Hepatic stellate cell (primary cell): ENCODE measurements around the gene TRIM47.
"Not testable (repeated sequence)": the region's sequence is repeated elsewhere in the genome, so short reads cannot be mapped to it uniquely, and the experiment has no call there.

Source experiments
- DNase-seq: peaks from one replicate; pipeline ENCODE4 v3.0.0; 2011; ENCODE audit warnings: low spot score

TRIM47 gene

GRCh38 chr17:75891605-75892555, 13.5 kb upstream of the TRIM47 start:
- DNase-seq = no peak

GRCh38 chr17:75891022-75891604, 12.7 kb upstream of the TRIM47 start:
- no peak for DNase-seq

- no peak for DNase-seq
Measured at GRCh38 chr17:75889454-75889853, 11.1 kb upstream of the TRIM47 start.

GRCh38 chr17:75888484-75888883, 10.1 kb upstream of the TRIM47 start:
- no peak for DNase-seq

- DNase-seq = not testable (repeated sequence)
Measured at GRCh38 chr17:75885860-75886259, 7.5 kb upstream of the TRIM47 start.

GRCh38 chr17:75885431-75885830, 7.0 kb upstream of the TRIM47 start:
- DNase-seq = no peak

GRCh38 chr17:75881678-75882454, 3.5 kb upstream of the TRIM47 start:
- DNase-seq = no peak

GRCh38 chr17:75880266-75880665, 1.9 kb upstream of the TRIM47 start:
- DNase-seq = no peak

GRCh38 chr17:75877752-75878173, 618 bp downstream of the TRIM47 start:
- peak; percentile 73 for DNase-seq

- DNase-seq = peak; percentile 91
Measured at GRCh38 chr17:75876938-75877751, 1.2 kb downstream of the TRIM47 start.

- DNase-seq = no peak
Measured at GRCh38 chr17:75876190-75876937, 2.0 kb downstream of the TRIM47 start.

- no peak for DNase-seq
Measured at GRCh38 chr17:75875940-75876189, 2.5 kb downstream of the TRIM47 start.

- no peak for DNase-seq
Measured at GRCh38 chr17:75875182-75875939, 3.0 kb downstream of the TRIM47 start.

GRCh38 chr17:75874323-75875181, 3.8 kb downstream of the TRIM47 start:
- DNase-seq = no peak

GRCh38 chr17:75873587-75874322, 4.6 kb downstream of the TRIM47 start:
- DNase-seq = no peak

GRCh38 chr17:75872434-75873351, 5.7 kb downstream of the TRIM47 start:
- peak; percentile 97 for DNase-seq

GRCh38 chr17:75870228-75870627, 8.2 kb downstream of the TRIM47 start:
- DNase-seq = not testable (repeated sequence)
